BE2C (cell line): ENCODE results near the gene IFITM10.
A peak's percentile ranks its signal among the peaks of the same experiment; 100 is the strongest.

Experiments
- DNase-seq: peaks from one replicate; pipeline ENCODE4 v3.0.0-alpha.2; 2020
- H3K27me3 ChIP-seq: fragments of 250-450 bp; sonication (Bioruptor Pico); 2 replicates; pipeline ENCODE4 v1.5.1; 2020; ENCODE audit warnings: mild to moderate bottlenecking
- H3K36me3 ChIP-seq: fragments of 250-450 bp; sonication (Bioruptor Pico); 2 replicates; pipeline ENCODE4 v1.5.1; 2020; ENCODE audit warnings: mild to moderate bottlenecking
- H3K4me1 ChIP-seq: fragments of 250-450 bp; sonication (Bioruptor Pico); 2 replicates; pipeline ENCODE4 v1.5.1; 2020
- H3K4me3 ChIP-seq: 2 replicates; pipeline ENCODE4 v1.5.1; 2011; ENCODE audit warnings: low read depth, low read length
- H3K9me3 ChIP-seq: fragments of 250-450 bp; sonication (Bioruptor Pico); 2 replicates; pipeline ENCODE4 v1.5.1; 2020
- TF ChIP-seq, protein P1 (sequence below): IDR thresholded peaks from 2 replicates; pipeline ENCODE4 v1.5.1; 2012; ENCODE audit warnings: mild to moderate bottlenecking, low read depth, low read length

Gene IFITM10

DNA sequence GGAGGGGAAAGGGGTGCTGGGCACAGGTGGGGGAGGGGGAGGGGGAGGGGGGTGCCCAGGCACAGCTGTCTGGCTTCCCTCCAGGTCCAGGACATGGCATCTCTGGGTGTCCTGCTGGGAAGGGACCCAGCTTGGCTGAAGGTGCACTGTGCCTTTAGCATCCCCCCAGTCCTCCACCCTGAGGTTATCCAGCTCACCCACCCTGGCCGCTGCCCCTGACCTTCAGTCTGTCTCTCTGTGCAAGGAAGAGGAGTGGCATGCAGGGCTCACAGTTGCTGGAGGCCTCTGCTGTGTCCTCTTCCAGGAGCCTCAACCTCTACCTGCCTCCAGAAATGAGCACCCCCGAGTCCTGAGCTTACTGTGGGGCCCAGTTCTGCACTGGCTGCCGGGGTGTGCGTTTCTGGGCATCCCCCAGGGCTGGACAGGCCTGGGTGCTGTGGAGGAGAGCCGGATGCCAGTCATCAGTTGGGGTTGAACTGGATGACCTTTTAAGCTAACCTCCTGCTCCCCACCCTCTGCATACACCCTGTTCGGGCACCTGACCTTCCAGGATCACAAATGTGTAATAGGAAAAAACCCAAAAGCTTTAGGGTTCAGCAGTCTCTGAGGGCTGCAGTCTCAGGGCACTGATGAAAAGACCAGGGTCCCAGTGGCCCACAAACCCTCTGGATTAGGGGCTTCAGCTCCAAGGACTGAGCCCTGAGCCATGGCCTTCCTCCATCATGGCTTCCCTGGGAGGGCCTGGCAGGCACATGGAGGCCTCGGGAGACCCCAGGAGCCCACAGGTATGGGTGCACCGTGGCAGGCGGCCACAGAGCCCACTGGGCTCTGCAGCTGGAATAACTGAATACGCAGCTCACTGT, 23.0 kb upstream of the IFITM10 start:
- Histone ChIP-seq H3K4me1 (no peaks in the 10 kb centered on the region), H3K36me3 (no peaks in the 10 kb centered on the region), H3K4me3 (no peak overlapping the region), H3K27me3 (no peaks in the 10 kb centered on the region), H3K9me3 (no peaks in the 10 kb centered on the region)
- no peak for DNase-seq
- TF ChIP-seq, protein P1, sequence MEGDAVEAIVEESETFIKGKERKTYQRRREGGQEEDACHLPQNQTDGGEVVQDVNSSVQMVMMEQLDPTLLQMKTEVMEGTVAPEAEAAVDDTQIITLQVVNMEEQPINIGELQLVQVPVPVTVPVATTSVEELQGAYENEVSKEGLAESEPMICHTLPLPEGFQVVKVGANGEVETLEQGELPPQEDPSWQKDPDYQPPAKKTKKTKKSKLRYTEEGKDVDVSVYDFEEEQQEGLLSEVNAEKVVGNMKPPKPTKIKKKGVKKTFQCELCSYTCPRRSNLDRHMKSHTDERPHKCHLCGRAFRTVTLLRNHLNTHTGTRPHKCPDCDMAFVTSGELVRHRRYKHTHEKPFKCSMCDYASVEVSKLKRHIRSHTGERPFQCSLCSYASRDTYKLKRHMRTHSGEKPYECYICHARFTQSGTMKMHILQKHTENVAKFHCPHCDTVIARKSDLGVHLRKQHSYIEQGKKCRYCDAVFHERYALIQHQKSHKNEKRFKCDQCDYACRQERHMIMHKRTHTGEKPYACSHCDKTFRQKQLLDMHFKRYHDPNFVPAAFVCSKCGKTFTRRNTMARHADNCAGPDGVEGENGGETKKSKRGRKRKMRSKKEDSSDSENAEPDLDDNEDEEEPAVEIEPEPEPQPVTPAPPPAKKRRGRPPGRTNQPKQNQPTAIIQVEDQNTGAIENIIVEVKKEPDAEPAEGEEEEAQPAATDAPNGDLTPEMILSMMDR = no peak

DNA sequence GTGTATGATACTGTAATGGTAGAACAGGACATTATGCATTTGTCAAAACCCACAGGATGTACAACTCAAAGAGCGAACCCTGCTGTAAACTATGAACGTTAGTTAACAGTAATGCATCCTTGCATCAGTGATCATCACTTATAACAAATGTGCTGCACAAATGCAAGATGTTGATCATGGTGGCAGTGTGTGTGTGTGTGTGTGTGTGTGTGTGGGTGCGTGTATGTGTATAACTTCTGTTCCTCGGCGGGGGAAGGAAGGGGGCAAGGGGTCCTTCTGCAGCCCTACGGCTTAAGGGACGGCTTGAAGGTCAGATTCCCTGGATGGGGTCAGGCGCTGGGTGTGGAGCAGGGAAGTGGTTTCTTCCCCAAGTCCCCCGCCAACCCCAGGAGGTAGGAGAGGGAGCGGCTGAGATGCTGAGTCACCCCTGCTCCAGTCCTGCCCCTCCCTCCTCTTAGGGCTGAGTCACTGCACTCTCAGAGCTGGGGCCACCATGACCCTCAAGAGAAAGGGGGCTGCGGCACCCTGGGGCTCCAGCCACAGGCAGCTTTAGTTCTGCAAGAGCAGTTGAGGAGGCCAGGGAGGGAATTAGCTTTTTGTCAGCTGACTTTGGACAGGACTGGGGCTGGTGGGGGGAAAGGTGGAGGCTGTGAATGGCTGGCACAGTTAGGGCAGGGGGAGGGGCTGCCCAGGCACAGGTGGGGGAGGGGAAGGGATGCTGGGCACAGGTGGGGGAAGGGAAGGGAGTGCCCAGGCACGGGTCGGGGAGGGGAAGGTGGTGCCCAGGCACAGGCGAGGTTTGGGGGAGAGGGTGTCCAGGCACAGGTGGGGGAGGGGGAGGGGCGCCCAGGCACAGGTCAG, 22.1 kb upstream of the IFITM10 start:
- no peaks in the 10 kb centered on the region for H3K36me3 ChIP-seq
- no peak overlapping the region for H3K4me3 ChIP-seq
- no peaks in the 10 kb centered on the region for H3K9me3 ChIP-seq
- TF ChIP-seq, protein P1 = no peak
- no peaks in the 10 kb centered on the region for H3K27me3 ChIP-seq
- peak; percentile 32 for DNase-seq
- no peaks in the 10 kb centered on the region for H3K4me1 ChIP-seq

GRCh38 chr11:1771700-1772099, 21.3 kb upstream of the IFITM10 start:
- H3K27me3 ChIP-seq = no peaks in the 10 kb centered on the region
- TF ChIP-seq, protein P1 = no peak
- no peaks in the 10 kb centered on the region for H3K4me1 ChIP-seq
- no peaks in the 10 kb centered on the region for H3K36me3 ChIP-seq
- H3K9me3 ChIP-seq = no peaks in the 10 kb centered on the region
- no peak for DNase-seq
- no peak overlapping the region for H3K4me3 ChIP-seq

DNA sequence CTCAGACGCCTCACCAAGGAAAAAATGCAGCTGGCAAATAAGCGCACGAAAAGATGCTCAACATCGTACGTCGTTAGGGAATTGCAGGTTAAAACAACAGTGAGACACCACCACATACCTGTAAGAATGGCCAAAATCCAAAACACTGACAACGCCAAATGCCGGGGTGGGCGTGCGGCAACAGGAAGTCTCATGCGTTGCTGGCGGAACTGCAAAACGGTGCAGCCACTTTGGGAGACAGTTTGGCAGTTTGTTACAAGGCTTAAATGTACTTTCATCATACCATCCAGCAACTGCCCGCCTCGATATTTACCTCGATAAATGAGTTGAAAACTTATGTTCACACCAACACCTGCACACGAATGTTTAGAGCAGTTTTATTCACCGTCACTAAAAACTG, 20.9 kb upstream of the IFITM10 start:
- no peak for DNase-seq
- H3K27me3 ChIP-seq = no peaks in the 10 kb centered on the region
- H3K36me3 ChIP-seq = no peaks in the 10 kb centered on the region
- H3K9me3 ChIP-seq = no peaks in the 10 kb centered on the region
- no peaks in the 10 kb centered on the region for H3K4me1 ChIP-seq
- TF ChIP-seq, protein P1 = no peak
- no peak overlapping the region for H3K4me3 ChIP-seq

DNA sequence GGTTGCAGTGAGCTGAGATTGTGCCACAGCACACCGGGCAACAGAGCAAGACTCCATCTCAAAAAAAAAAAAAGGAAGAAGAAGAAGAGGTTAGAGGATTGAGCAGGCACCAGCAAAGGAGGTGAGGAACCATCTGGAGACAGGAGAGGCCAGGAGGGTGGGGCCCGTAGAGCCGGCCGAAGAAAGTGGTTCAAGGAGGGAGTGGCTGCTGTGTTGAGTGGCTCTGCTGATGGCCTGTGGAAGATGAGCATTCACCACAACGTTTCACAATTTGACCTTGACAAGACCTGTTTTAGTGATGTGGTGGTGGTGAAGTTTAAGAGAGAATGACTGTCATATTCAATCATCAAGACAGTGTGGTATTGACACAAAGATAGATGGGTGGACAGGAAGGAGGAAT, 20.1 kb upstream of the IFITM10 start:
- no peaks in the 10 kb centered on the region for H3K9me3 ChIP-seq
- no peak for DNase-seq
- TF ChIP-seq, protein P1 = no peak
- H3K4me3 ChIP-seq = no peak overlapping the region
- H3K4me1 ChIP-seq = no peaks in the 10 kb centered on the region
- H3K27me3 ChIP-seq = no peaks in the 10 kb centered on the region
- H3K36me3 ChIP-seq = no peaks in the 10 kb centered on the region
